H9 (cell line): ENCODE data around the gene CUL4A. TPM values are rescaled to one million over a fixed set of nuclear protein-coding genes. Genes with fewer than 3 reads are reported as not detected.

Source experiments
- DNase-seq: peaks from one replicate; pipeline ENCODE4 v3.0.0-alpha.2; 2017
- H2AFZ ChIP-seq: one replicate; pipeline ENCODE4 v1.6.1; 2013; ENCODE audit warnings: mild to moderate bottlenecking, low read length, control low read depth, moderate library complexity
- H2AK5ac ChIP-seq: 2 replicates; pipeline ENCODE4 v1.6.1; 2013; ENCODE audit warnings: low read length, control low read depth, mixed read lengths; ENCODE audit not compliant: insufficient read length
- H2BK120ac ChIP-seq: one replicate; pipeline ENCODE4 v1.6.1; 2013; ENCODE audit warnings: low read depth, mild to moderate bottlenecking, low read length, control low read depth, inconsistent platforms; ENCODE audit not compliant: poor library complexity, severe bottlenecking
- H2BK12ac ChIP-seq: 2 replicates; pipeline ENCODE4 v1.6.1; 2013; ENCODE audit warnings: low read length, control low read depth, mixed read lengths, low read depth; ENCODE audit not compliant: insufficient read length
- H2BK15ac ChIP-seq: 2 replicates; pipeline ENCODE4 v1.6.1; 2013; ENCODE audit warnings: low read depth, low read length, control low read depth
- H2BK20ac ChIP-seq: one replicate; pipeline ENCODE4 v1.6.1; 2013; ENCODE audit warnings: low read depth, mild to moderate bottlenecking, low read length, control low read depth, inconsistent platforms; ENCODE audit not compliant: poor library complexity, severe bottlenecking
- H2BK5ac ChIP-seq: 2 replicates; pipeline ENCODE4 v1.6.1; 2013; ENCODE audit warnings: low read length, control low read depth, mixed read lengths; ENCODE audit not compliant: insufficient read length
- H3K14ac ChIP-seq: 2 replicates; pipeline ENCODE4 v1.6.1; 2013; ENCODE audit warnings: low read length, control low read depth; ENCODE audit not compliant: insufficient read depth
- H3K18ac ChIP-seq: 2 replicates; pipeline ENCODE4 v1.6.1; 2013; ENCODE audit warnings: low read depth, mild to moderate bottlenecking, mixed read lengths, low read length, control low read depth; ENCODE audit not compliant: insufficient read length
- H3K23ac ChIP-seq: 2 replicates; pipeline ENCODE4 v1.6.1; 2013; ENCODE audit warnings: low read length, control low read depth, mixed read lengths, low read depth; ENCODE audit not compliant: insufficient read length
- H3K23me2 ChIP-seq: 2 replicates; pipeline ENCODE4 v1.6.1; 2013; ENCODE audit warnings: low read depth, mild to moderate bottlenecking, mixed read lengths, low read length, control low read depth; ENCODE audit not compliant: insufficient read length, poor library complexity, severe bottlenecking
- H3K27ac ChIP-seq: 2 replicates; pipeline ENCODE4 v1.5.1; 2013; ENCODE audit warnings: low read length, control low read depth, mixed read lengths, low read depth; ENCODE audit not compliant: insufficient read length
- H3K27me3 ChIP-seq: 2 replicates; pipeline ENCODE4 v1.6.1; 2013; ENCODE audit warnings: low read length, control low read depth, inconsistent platforms; ENCODE audit not compliant: insufficient read depth
- H3K4ac ChIP-seq: 2 replicates; pipeline ENCODE4 v1.6.1; 2013; ENCODE audit warnings: low read depth, mild to moderate bottlenecking, control low read depth, inconsistent platforms, low read length, moderate library complexity
- H3K4me1 ChIP-seq: 2 replicates; pipeline ENCODE4 v1.6.1; 2013; ENCODE audit warnings: low read length, control low read depth, inconsistent platforms; ENCODE audit not compliant: insufficient read depth
- H3K4me2 ChIP-seq: 2 replicates; pipeline ENCODE4 v1.6.1; 2013; ENCODE audit warnings: low read length, control low read depth, mixed read lengths; ENCODE audit not compliant: insufficient read length, insufficient read depth
- H3K56ac ChIP-seq: 2 replicates; pipeline ENCODE4 v1.6.1; 2013; ENCODE audit warnings: low read depth, mild to moderate bottlenecking, mixed read lengths, low read length, control low read depth; ENCODE audit not compliant: insufficient read length
- H3K79me1 ChIP-seq: 2 replicates; pipeline ENCODE4 v1.6.1; 2013; ENCODE audit warnings: low read depth, mild to moderate bottlenecking, moderate library complexity, low read length, control low read depth, inconsistent platforms; ENCODE audit not compliant: insufficient read depth, poor library complexity, severe bottlenecking
- H3K79me2 ChIP-seq: 2 replicates; pipeline ENCODE4 v1.6.1; 2013; ENCODE audit warnings: low read length, control low read depth, inconsistent platforms; ENCODE audit not compliant: insufficient read depth
- H3K9ac ChIP-seq: 2 replicates; pipeline ENCODE4 v1.6.1; 2013; ENCODE audit warnings: low read length, control low read depth, mixed read lengths; ENCODE audit not compliant: insufficient read length; ENCODE audit errors: extremely low read depth
- H3K9me3 ChIP-seq: one replicate; pipeline ENCODE4 v1.6.1; 2013; ENCODE audit warnings: low read depth, low read length, inconsistent platforms; ENCODE audit not compliant: control insufficient read depth
- H3T11ph ChIP-seq: one replicate; pipeline ENCODE4 v1.6.1; 2013; ENCODE audit warnings: mild to moderate bottlenecking, low read length, control low read depth, inconsistent platforms
- H4K20me1 ChIP-seq: one replicate; pipeline ENCODE4 v1.6.1; 2013; ENCODE audit not compliant: control insufficient read depth, insufficient read length, insufficient read depth
- H4K5ac ChIP-seq: 2 replicates; pipeline ENCODE4 v1.6.1; 2013; ENCODE audit warnings: low read depth, mild to moderate bottlenecking, mixed read lengths, low read length, control low read depth; ENCODE audit not compliant: insufficient read length
- H4K8ac ChIP-seq: replicated peaks from 2 replicates; pipeline ENCODE4 v1.6.1; 2013; ENCODE audit warnings: low read length, control low read depth, mixed read lengths, low read depth; ENCODE audit not compliant: insufficient read length
- H4K91ac ChIP-seq: 2 replicates; pipeline ENCODE4 v1.6.1; 2013; ENCODE audit warnings: low read depth, mild to moderate bottlenecking, moderate library complexity, mixed read lengths, low read length, control low read depth; ENCODE audit not compliant: insufficient read length
- H3K27ac Mint-ChIP-seq, 3 experiments: 2 replicates in 2 of 3; 3 replicates in 1 of 3; pipeline ENCODE4 v1.8.0; 2020 to 2021; ENCODE audit warnings: mixed read lengths in 3 of 3, mild to moderate bottlenecking in 1 of 3, moderate library complexity in 1 of 3
- H3K27me3 Mint-ChIP-seq: 2 replicates; pipeline ENCODE4 v1.8.0; 2021; ENCODE audit warnings: low read depth, mild to moderate bottlenecking, moderate library complexity, mixed read lengths
- H3K36me3 Mint-ChIP-seq, 3 experiments: 2 replicates in 2 of 3; 3 replicates in 1 of 3; pipeline ENCODE4 v1.8.0; 2020 to 2021; ENCODE audit warnings: low read depth in 3 of 3, mixed read lengths in 3 of 3; ENCODE audit not compliant: insufficient read depth in 1 of 3
- H3K4me1 Mint-ChIP-seq, 2 experiments: 2 replicates each; pipeline ENCODE4 v1.8.0; 2020; ENCODE audit warnings: mixed read lengths in 2 of 2
- H3K4me3 Mint-ChIP-seq, 2 experiments: 2 replicates in 1 of 2; 3 replicates in 1 of 2; pipeline ENCODE4 v1.8.0; 2020 to 2021; ENCODE audit warnings: mild to moderate bottlenecking in 2 of 2, mixed read lengths in 2 of 2, moderate library complexity in 1 of 2
- H3K9me3 Mint-ChIP-seq, 2 experiments: 2 replicates in 1 of 2; 3 replicates in 1 of 2; pipeline ENCODE4 v1.8.0; 2020; ENCODE audit warnings: mild to moderate bottlenecking in 2 of 2, mixed read lengths in 2 of 2, moderate library complexity in 1 of 2
- CTCF ChIP-seq: fragments of 200-600 bp; sonication (generic); conservative IDR thresholded peaks from 3 replicates; pipeline ENCODE4 v1.8.0; 2021; ENCODE audit warnings: antibody characterized with exemption, mild to moderate bottlenecking
- WGBS: extraction: QIAGEN DNeasy Blood & Tissue Kit; methylation state at CpG from one replicate; pipeline ENCODE4 v1.1.7; 2013; ENCODE audit warnings: missing lambda C conversion rate, low lambda C conversion rate, mixed read lengths; ENCODE audit not compliant: insufficient read length; ENCODE audit errors: extremely low coverage; 5-methylcytosine and 5-hydroxymethylcytosine counted together
- total RNA-seq: library from RNA; stranded (reverse); gene quantifications from 2 replicates; pipeline ENCODE4 v1.2.1, GENCODE V29; 2021

The CUL4A gene
- total RNA-seq, 1 experiment from 2014 or later: 97.9 TPM

- H4K5ac ChIP-seq: no peak overlapping the region
- no peak overlapping the region for H2AFZ ChIP-seq
- H3K4ac ChIP-seq: no peak overlapping the region
- H2BK12ac ChIP-seq: no peak overlapping the region
- no peaks in the 10 kb centered on the region for H3K23me2 ChIP-seq
- H3K9ac ChIP-seq: no peak overlapping the region
- no peak overlapping the region for H3K18ac ChIP-seq
- no peak overlapping the region for H3K27ac Mint-ChIP-seq
- no peaks in the 10 kb centered on the region for H3K27me3 ChIP-seq
- no peak overlapping the region for H2BK5ac ChIP-seq
- no peaks in the 10 kb centered on the region for H4K20me1 ChIP-seq
- no peak overlapping the region for H2BK20ac ChIP-seq
- no peak for TF ChIP-seq CTCF
- H4K8ac ChIP-seq: no peak overlapping the region
- H3K9me3 ChIP-seq: no peaks in the 10 kb centered on the region
- no peaks in the 10 kb centered on the region for H3K4me1 ChIP-seq
- H2BK15ac ChIP-seq: no peak overlapping the region
- H3K9me3 Mint-ChIP-seq: no peaks in the 10 kb centered on the region
- H3K4me2 ChIP-seq: no peak overlapping the region
- H3K36me3 Mint-ChIP-seq: peaks cover 12 to 36% (median 15%) of the 10 kb centered on the region in 3 experiments; a peak in 5 of 7 replicates
- H3K79me2 ChIP-seq: no peaks in the 10 kb centered on the region
- H3K23ac ChIP-seq: no peak overlapping the region
- H3K27me3 Mint-ChIP-seq: peaks cover 9% of the 10 kb centered on the region
- H3K4me3 Mint-ChIP-seq: no peak overlapping the region
- H4K91ac ChIP-seq: no peak overlapping the region
- DNase-seq: no peak
- H3K79me1 ChIP-seq: no peaks in the 10 kb centered on the region
- no peak overlapping the region for H3T11ph ChIP-seq
- H2AK5ac ChIP-seq: no peak overlapping the region
- no peak overlapping the region for H3K14ac ChIP-seq
- H3K4me1 Mint-ChIP-seq: peaks cover 19 to 24% of the 10 kb centered on the region in 2 experiments
- H3K56ac ChIP-seq: no peak overlapping the region
- no CpG with 5 or more reads among the region's 10 CpGs for WGBS
- no peak overlapping the region for H3K27ac ChIP-seq
- no peak overlapping the region for H2BK120ac ChIP-seq
These were observed 42.3 kb upstream of the CUL4A start for GRCh38 chr13:113167155-113167554.
